ENCODE results near the gene PHACTR1. TPM values are rescaled to one million over a fixed set of nuclear protein-coding genes. Genes with fewer than 3 reads are reported as not detected.

PHACTR1 gene
- total RNA-seq, 1 donor from 2014 or later = 0.26 TPM

DNA sequence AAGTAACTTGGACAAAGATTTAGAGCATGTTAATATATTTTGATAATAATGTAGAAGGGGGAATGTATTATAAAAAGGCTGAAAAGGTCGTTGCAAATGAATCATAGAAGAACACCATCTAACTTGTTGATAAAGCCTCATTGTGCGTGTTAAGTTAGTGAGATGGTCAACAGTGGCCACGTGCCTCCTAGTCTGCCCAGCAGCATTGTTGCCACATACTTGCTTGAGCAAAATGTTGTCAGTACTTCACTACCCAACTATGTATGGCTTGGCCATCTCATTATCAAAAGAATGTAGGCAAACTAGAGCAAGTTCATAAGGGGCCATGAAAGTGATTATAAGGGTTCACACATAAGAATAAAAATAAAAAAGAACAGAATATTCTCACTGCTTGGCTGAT is 84.6 kb downstream of the PHACTR1 start:
- H3K27ac Mint-ChIP-seq = no peak overlapping the region
- DNase-seq = no peak
- H3K9me3 Mint-ChIP-seq = no peaks in the 10 kb centered on the region
- no peak overlapping the region for H3K4me3 Mint-ChIP-seq
- H3K27me3 Mint-ChIP-seq = peaks cover 3% of the 10 kb centered on the region
- H3K36me3 Mint-ChIP-seq (ENCODE audit: low read depth) = no peaks in the 10 kb centered on the region
- intact Hi-C loops (cut with micrococcal nuclease) = no loop called here
- no peaks in the 10 kb centered on the region for H3K4me1 Mint-ChIP-seq

DNA sequence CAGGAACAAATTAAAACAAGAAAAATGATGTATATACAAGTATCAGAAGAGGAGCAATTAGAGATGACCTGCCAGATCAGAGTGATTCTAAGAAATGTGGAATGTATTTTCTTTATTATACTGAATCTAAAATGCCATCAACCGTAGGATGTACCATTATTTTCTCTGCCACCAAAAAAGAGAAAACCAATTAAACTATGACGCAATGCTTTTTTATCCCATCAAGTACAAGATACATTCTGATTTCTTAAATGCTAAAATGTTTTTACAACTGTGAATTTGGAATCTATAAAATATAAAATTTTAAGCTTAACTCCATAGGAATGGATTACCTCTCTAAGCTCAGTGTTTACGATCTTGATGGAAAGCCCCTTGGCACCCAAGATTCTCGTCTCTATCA is 85.9 kb downstream of the PHACTR1 start:
- H3K27ac Mint-ChIP-seq = no peak overlapping the region
- intact Hi-C loops (cut with micrococcal nuclease) = no loop called here
- H3K9me3 Mint-ChIP-seq = no peaks in the 10 kb centered on the region
- DNase-seq = no peak
- H3K27me3 Mint-ChIP-seq = peaks cover 3% of the 10 kb centered on the region
- no peaks in the 10 kb centered on the region for H3K36me3 Mint-ChIP-seq (ENCODE audit: low read depth)
- no peak overlapping the region for H3K4me3 Mint-ChIP-seq
- H3K4me1 Mint-ChIP-seq = no peaks in the 10 kb centered on the region

DNA sequence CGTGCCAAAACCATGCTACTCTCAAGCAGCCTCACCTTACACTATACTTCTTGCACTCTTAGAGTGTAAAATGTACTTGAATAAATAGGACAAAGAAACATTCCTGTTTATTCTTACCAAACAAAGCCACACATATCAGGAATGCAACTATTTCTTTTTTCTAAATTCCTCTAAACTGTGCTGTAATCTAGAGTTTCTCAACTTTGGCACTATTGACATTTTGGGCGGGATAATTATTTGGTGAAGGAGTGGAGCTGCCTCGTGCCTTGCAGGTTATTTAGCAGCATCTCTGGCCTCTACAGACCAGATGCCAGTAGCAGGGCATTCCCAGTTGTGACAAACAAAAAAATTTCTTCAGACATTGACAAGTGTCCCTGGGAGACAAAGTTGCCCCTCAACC is 86.9 kb downstream of the PHACTR1 start:
- intact Hi-C loops (cut with micrococcal nuclease) = no loop called here
- no peaks in the 10 kb centered on the region for H3K36me3 Mint-ChIP-seq (ENCODE audit: low read depth)
- H3K27ac Mint-ChIP-seq = no peak overlapping the region
- no peak for DNase-seq
- H3K9me3 Mint-ChIP-seq = no peaks in the 10 kb centered on the region
- H3K27me3 Mint-ChIP-seq = peaks cover 3% of the 10 kb centered on the region
- no peak overlapping the region for H3K4me3 Mint-ChIP-seq
- H3K4me1 Mint-ChIP-seq = no peaks in the 10 kb centered on the region

DNA sequence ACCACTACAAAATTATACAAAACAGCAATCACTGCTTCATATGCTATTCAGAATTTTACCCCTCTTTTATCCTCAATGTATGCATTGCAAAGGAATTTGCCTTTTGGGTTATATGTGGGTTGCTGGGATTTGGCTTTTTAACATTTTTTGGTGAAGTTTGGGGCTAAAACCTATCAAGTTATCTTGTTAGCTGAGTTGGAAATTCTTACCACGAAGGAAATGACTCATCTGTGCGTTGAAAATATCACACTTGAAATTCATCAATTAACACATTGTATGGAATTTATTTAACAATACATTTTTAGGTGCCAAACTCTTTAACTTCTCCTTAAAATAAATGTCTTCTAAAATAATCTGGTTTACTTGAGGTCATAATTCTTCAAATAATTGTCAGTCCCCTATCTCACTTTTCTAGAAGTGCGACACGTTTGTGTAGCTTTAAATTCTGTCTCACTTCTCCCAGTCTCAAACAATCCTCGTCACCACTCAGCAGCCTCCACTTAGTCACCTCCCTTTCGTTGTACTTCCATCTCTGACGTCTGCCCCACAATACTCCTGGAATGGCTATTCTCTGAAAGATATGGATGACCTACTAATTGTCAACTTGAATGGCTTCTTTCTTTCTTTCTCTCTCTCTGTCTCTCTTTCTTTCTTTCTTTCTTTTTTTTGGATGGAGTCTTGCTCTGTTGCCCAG is 88.5 kb downstream of the PHACTR1 start:
- H3K4me3 Mint-ChIP-seq = no peak overlapping the region
- intact Hi-C loops (cut with micrococcal nuclease) = no loop called here
- H3K36me3 Mint-ChIP-seq (ENCODE audit: low read depth) = no peaks in the 10 kb centered on the region
- H3K27me3 Mint-ChIP-seq = peaks cover 3% of the 10 kb centered on the region
- H3K9me3 Mint-ChIP-seq = no peaks in the 10 kb centered on the region
- DNase-seq = no peak
- no peaks in the 10 kb centered on the region for H3K4me1 Mint-ChIP-seq
- no peak overlapping the region for H3K27ac Mint-ChIP-seq

DNA sequence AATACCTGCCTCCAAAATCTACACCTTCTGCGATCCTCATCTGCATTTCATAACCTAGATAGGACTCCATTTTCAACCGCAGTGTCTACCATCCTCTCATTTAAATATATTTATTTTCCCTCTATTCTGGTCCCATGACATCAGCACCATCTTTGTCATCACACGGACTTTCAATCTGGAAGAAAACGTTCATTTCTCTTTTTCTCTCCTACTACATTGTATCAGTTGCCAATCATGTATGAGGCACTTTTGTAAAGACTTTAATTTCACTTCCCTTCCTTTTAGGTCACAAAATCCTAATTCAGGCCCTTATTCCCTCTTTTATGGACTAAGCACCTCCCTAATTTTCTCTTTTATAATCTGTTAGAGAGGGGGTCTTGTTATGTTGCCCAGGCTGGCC is 89.6 kb downstream of the PHACTR1 start:
- intact Hi-C loops (cut with micrococcal nuclease) = no loop called here
- Mint-ChIP-seq H3K27ac (no peak overlapping the region), H3K36me3 (ENCODE audit: low read depth) (no peaks in the 10 kb centered on the region), H3K4me3 (no peak overlapping the region), H3K9me3 (no peaks in the 10 kb centered on the region), H3K4me1 (no peaks in the 10 kb centered on the region), H3K27me3 (peaks cover 3% of the 10 kb centered on the region)
- no peak for DNase-seq

DNA sequence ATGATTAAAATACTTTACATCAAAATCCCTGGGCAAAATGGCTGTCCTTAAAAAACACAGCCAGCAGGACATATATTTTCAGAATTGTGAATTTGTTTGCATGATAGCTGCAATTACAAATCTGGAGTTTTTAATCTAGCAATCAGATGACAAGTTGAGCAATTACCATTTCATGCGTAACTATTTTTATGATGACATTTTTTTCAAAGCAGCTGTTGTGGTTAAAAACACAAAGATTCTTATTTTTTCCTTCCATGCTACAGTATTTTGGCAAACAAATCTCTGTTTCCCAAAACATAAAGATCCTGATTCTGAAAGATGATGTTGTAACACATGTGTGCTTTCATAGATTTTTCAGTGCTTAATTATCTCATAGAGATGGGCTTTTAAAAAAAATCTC is 90.2 kb downstream of the PHACTR1 start:
- H3K36me3 Mint-ChIP-seq (ENCODE audit: low read depth) = no peaks in the 10 kb centered on the region
- H3K4me3 Mint-ChIP-seq = no peak overlapping the region
- no peaks in the 10 kb centered on the region for H3K4me1 Mint-ChIP-seq
- no peaks in the 10 kb centered on the region for H3K9me3 Mint-ChIP-seq
- no peaks in the 10 kb centered on the region for H3K27me3 Mint-ChIP-seq
- H3K27ac Mint-ChIP-seq = no peak overlapping the region
- intact Hi-C loops (cut with micrococcal nuclease) = no loop called here
- DNase-seq = no peak

DNA sequence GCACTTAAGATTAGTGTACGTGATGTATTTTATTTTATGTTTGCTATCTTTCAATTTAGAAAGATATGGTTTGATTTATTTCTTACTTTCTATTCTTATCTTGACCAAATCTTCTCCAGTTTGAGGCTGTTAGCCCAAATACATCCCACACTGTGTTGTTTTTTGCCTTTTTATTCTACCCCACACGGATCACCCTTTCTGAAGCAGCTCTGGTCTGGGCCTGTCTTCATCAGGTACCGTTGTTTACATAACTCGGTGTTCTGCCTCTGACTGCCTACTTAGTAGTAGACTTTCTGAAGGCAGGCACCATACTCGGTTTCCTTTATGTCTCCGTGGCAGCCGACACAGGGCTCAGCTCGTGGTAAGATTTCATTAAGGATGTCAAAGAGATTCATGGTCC is 95.0 kb downstream of the PHACTR1 start:
- intact Hi-C loops (cut with micrococcal nuclease) = no loop called here
- no peaks in the 10 kb centered on the region for H3K4me1 Mint-ChIP-seq
- no peaks in the 10 kb centered on the region for H3K36me3 Mint-ChIP-seq (ENCODE audit: low read depth)
- DNase-seq = no peak
- no peaks in the 10 kb centered on the region for H3K9me3 Mint-ChIP-seq
- H3K27ac Mint-ChIP-seq = no peak overlapping the region
- no peak overlapping the region for H3K4me3 Mint-ChIP-seq
- peaks cover 2% of the 10 kb centered on the region for H3K27me3 Mint-ChIP-seq

DNA sequence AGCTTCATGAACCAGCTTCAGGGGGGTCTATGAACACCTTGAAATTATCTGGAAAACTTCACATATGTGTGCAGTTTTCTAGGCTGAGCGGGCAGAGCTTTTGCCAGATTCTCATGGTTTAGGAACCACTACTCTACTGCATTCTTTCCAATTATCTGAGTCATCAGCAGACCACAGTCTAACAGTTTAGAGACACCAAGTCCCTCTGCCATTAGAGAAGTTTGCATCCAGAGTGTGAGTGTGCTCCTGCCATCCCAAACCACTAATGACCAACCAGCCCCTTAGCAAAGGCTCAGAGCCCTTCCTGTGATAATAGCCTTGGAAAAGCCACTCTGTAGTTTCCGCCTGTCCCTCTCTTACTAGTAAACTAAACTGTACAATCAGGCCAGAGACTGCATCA is 96.8 kb downstream of the PHACTR1 start:
- peaks cover 4% of the 10 kb centered on the region for H3K27me3 Mint-ChIP-seq
- H3K36me3 Mint-ChIP-seq (ENCODE audit: low read depth) = no peaks in the 10 kb centered on the region
- no peaks in the 10 kb centered on the region for H3K9me3 Mint-ChIP-seq
- intact Hi-C loops (cut with micrococcal nuclease) = no loop called here
- H3K4me3 Mint-ChIP-seq = no peak overlapping the region
- no peak for DNase-seq
- H3K4me1 Mint-ChIP-seq = no peaks in the 10 kb centered on the region
- no peak overlapping the region for H3K27ac Mint-ChIP-seq

DNA sequence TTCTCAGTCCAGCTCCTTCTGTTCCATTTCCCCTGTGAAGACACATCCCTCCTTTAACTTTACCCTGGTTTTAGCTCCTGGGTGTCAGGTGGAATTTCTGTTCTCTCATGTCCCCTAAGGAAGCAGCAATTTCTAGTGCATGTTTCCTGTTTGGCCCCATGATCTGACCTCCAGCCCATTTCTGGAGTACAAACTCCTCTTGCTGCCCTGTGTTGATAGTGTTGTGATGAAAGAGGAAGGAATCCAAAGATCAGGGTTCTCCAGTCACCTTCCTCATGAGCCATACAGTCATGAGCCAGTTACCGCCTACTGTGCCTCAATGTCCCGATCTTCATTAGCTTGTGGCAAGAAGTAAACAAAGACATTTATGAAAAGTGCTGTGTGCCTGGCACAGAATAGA is 97.4 kb downstream of the PHACTR1 start:
- Mint-ChIP-seq H3K4me3 (no peak overlapping the region), H3K4me1 (no peaks in the 10 kb centered on the region), H3K27ac (no peak overlapping the region), H3K27me3 (peaks cover 4% of the 10 kb centered on the region), H3K9me3 (no peaks in the 10 kb centered on the region), H3K36me3 (ENCODE audit: low read depth) (no peaks in the 10 kb centered on the region)
- DNase-seq = no peak
- intact Hi-C loops (cut with micrococcal nuclease) = no loop called here

DNA sequence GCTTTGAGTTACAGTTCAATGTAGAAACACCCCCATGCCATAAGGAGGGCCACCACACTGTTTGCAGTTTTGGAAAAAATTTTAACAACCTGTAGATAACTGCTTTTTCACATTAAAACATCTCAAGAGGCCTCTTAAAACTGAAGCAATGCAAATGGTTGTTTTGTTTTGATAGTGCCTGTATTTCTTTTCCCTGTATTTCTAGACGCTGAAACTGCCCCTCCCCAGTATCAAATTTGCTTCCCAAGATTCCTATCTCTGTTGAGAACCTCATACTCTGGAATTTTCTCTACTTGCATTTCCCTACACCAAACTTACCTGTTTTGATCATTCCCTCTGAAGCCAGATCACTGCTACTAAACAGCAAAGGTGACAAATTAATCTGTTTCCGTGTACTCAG is 98.5 kb downstream of the PHACTR1 start:
- peaks cover 4% of the 10 kb centered on the region for H3K27me3 Mint-ChIP-seq
- DNase-seq = no peak
- no peaks in the 10 kb centered on the region for H3K4me1 Mint-ChIP-seq
- H3K36me3 Mint-ChIP-seq (ENCODE audit: low read depth) = no peaks in the 10 kb centered on the region
- H3K9me3 Mint-ChIP-seq = no peaks in the 10 kb centered on the region
- H3K4me3 Mint-ChIP-seq = no peak overlapping the region
- H3K27ac Mint-ChIP-seq = no peak overlapping the region
- intact Hi-C loops (cut with micrococcal nuclease) = no loop called here

DNA sequence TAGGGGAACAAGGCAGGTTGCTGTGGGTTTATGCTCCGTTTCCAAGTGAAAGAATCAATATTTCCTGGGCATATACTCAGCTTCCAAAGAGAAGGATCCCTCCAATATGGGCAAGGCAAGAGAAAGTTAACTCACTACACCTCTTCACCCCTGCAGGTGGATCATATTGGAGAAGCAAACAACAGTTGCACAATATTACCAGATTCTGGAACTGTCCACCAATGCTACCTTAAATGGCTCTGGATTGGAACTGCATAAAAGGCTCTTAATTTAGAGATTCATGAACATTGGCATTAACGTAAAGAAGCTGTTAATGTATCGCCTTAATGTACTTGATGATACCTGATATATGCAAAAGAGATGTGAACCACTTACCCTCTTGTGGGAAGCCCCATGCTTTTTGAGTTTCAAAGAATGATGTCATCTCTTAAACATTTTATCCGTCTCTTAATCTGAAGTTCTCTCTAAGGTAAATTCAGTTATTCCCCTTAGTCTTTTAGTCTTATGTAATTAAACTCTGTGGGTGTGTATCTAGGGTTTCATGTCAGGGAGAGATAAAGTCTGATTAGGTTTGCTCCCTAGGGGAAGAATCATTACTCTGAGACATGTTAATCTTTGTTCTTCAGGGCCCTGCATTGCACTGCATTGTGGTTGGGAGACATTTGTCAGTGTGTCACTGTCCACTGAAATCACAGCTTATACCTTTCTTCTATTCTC is 99.5 kb downstream of the PHACTR1 start:
- peaks cover 4% of the 10 kb centered on the region for H3K27me3 Mint-ChIP-seq
- no peak for DNase-seq
- no peak overlapping the region for H3K4me3 Mint-ChIP-seq
- H3K9me3 Mint-ChIP-seq = no peaks in the 10 kb centered on the region
- intact Hi-C loops (cut with micrococcal nuclease) = no loop called here
- H3K36me3 Mint-ChIP-seq (ENCODE audit: low read depth) = no peaks in the 10 kb centered on the region
- no peak overlapping the region for H3K27ac Mint-ChIP-seq
- H3K4me1 Mint-ChIP-seq = no peaks in the 10 kb centered on the region

DNA sequence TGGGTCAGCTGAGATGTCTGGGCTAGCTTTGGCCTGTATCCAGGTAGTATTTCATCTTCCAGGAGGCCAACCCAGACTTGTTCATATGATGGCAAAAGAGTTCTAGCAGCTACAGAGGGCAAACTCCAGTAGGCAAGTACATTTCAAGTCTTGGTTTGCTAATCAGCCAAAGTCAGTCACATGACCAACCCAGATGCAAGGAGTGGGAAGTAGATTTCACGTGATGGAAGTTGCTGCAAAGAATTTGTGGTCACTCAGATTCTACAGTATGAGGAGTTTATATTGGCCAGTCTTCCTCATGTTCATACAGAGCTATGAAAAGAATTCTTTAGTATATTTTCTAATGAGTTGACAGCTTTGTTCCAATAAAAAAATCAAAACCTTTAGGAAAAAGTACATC is 101.8 kb downstream of the PHACTR1 start:
- H3K9me3 Mint-ChIP-seq = no peaks in the 10 kb centered on the region
- H3K36me3 Mint-ChIP-seq (ENCODE audit: low read depth) = no peaks in the 10 kb centered on the region
- H3K4me3 Mint-ChIP-seq = no peak overlapping the region
- H3K4me1 Mint-ChIP-seq = no peaks in the 10 kb centered on the region
- intact Hi-C loops (cut with micrococcal nuclease) = no loop called here
- H3K27ac Mint-ChIP-seq = no peak overlapping the region
- no peak for DNase-seq
- peaks cover 5% of the 10 kb centered on the region for H3K27me3 Mint-ChIP-seq

DNA sequence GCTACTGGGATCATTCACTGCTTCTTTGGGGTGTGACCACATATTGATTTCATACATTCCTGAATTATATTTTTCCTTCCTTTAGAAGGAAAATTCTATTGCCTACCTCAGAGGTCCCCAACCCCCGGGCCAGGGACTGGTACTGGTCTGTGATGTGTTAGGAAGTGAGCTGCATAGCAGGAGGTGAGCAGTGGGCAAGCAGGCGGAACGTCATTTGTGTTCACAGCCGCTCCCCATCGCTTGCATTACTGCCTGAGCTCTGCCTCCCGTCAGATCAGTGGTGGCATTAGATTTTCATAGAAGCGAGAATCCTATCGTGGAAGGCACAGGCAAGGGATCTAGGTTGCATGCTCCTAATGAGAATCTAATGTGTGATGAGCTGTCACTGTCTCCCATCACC is 107.3 kb downstream of the PHACTR1 start:
- no peaks in the 10 kb centered on the region for H3K36me3 Mint-ChIP-seq (ENCODE audit: low read depth)
- H3K4me1 Mint-ChIP-seq = no peaks in the 10 kb centered on the region
- intact Hi-C loops (cut with micrococcal nuclease) = no loop called here
- DNase-seq = no peak
- no peak overlapping the region for H3K4me3 Mint-ChIP-seq
- no peak overlapping the region for H3K27ac Mint-ChIP-seq
- H3K9me3 Mint-ChIP-seq = no peaks in the 10 kb centered on the region
- H3K27me3 Mint-ChIP-seq = peaks cover 2% of the 10 kb centered on the region

DNA sequence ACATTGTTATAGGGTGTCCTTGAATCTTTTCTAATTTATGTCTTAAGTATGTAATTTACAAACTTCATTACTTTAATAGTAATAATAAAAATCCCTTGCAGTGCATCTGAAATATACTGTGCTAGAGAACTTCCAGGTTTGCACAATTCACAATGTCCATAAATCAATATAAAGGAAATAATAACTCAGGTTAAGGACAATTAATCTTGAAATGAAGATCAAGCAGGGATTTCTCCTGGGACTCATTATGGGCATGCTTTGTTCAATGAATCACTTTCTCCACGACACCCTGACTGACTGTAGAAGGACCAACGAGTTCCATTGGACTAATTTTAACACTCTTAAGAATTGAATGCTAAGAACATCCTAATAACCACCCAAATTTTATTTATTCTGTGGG is 110.0 kb downstream of the PHACTR1 start:
- no peaks in the 10 kb centered on the region for H3K36me3 Mint-ChIP-seq (ENCODE audit: low read depth)
- intact Hi-C loops (cut with micrococcal nuclease) = no loop called here

DNA sequence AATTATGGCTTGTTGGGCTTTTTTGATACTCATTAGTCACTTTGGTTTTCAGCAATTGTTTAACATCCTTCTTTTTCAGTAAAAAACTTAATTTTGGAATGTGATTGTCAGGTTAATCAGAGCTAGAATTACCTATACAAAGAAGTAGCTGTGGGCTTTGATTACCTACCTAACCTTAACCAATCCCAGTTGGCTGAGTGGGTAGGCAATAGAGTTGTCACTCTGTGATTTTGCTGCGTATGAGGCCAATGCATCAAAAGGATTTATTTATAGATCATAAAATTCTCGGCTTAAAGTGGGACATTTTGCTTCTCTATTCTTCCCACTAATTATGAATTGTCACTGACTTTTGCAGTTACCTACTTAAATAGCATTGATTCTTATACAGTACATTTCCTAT is 111.4 kb downstream of the PHACTR1 start:
- Mint-ChIP-seq H3K27ac (no peak overlapping the region), H3K4me3 (no peak overlapping the region), H3K4me1 (no peaks in the 10 kb centered on the region), H3K9me3 (no peaks in the 10 kb centered on the region), H3K27me3 (no peaks in the 10 kb centered on the region), H3K36me3 (ENCODE audit: low read depth) (no peaks in the 10 kb centered on the region)
- DNase-seq = no peak
- intact Hi-C loops (cut with micrococcal nuclease) = no loop called here

More for the DNA sequence above, 110.0 kb downstream of the PHACTR1 start:
- H3K4me1 Mint-ChIP-seq = no peaks in the 10 kb centered on the region
- no peak for DNase-seq
- peaks cover 2% of the 10 kb centered on the region for H3K27me3 Mint-ChIP-seq
- H3K27ac Mint-ChIP-seq = no peak overlapping the region
- no peaks in the 10 kb centered on the region for H3K9me3 Mint-ChIP-seq
- no peak overlapping the region for H3K4me3 Mint-ChIP-seq
